WTC11 (cell line): ENCODE data around the gene PGD. TPM values are rescaled to one million over a fixed set of nuclear protein-coding genes. Genes with fewer than 3 reads are reported as not detected.

ENCODE experiments used
- ATAC-seq: fragments of 200-7000 bp; cut with Tn5 transposase; 2 replicates; pipeline ENCODE4 v1.10.0; 2021; ENCODE audit warnings: mild to moderate bottlenecking, moderate library complexity
- CTCF ChIA-PET: fragments of 300-600 bp; sonication (Branson Sonifier 250); formaldehyde crosslinking; loops from one replicate; lab custom pipeline; 2021; ENCODE audit warnings: antibody characterized with exemption; lab: Charles Lee
- POLR2A ChIA-PET: fragments of 350-600 bp; sonication (Branson Sonifier 250); formaldehyde crosslinking; loops from one replicate; lab custom pipeline; 2021; ENCODE audit warnings: antibody characterized with exemption; lab: Charles Lee
- DNase-seq: peaks from one replicate; pipeline ENCODE4 v3.0.0; 2021; ENCODE audit warnings: low spot score
- H3K27ac Mint-ChIP-seq: 2 replicates; pipeline ENCODE4 v1.8.0; 2021; ENCODE audit warnings: mixed read lengths
- H3K27me3 Mint-ChIP-seq: 2 replicates; pipeline ENCODE4 v1.8.0; 2021; ENCODE audit warnings: low read depth, mild to moderate bottlenecking, moderate library complexity, mixed read lengths
- H3K36me3 Mint-ChIP-seq: 2 replicates; pipeline ENCODE4 v1.8.0; 2021; ENCODE audit warnings: mixed read lengths
- H3K4me1 Mint-ChIP-seq: 2 replicates; pipeline ENCODE4 v1.8.0; 2022; ENCODE audit warnings: mixed read lengths
- H3K4me3 Mint-ChIP-seq: 2 replicates; pipeline ENCODE4 v1.8.0; 2021; ENCODE audit warnings: mild to moderate bottlenecking, moderate library complexity, mixed read lengths
- H3K9me3 Mint-ChIP-seq: 2 replicates; pipeline ENCODE4 v1.8.0; 2021; ENCODE audit warnings: mixed read lengths
- FOXJ3 ChIP-seq: sonication (generic); formaldehyde crosslinking; IDR thresholded peaks from 2 replicates; pipeline ENCODE4 v1.9.0; 2021; ENCODE audit warnings: missing genetic modification reagents, mild to moderate bottlenecking, borderline replicate concordance
- FOXP1 ChIP-seq: sonication (generic); formaldehyde crosslinking; IDR thresholded peaks from 2 replicates; pipeline ENCODE4 v1.8.0; 2022; ENCODE audit warnings: missing genetic modification reagents, mild to moderate bottlenecking, moderate library complexity, borderline replicate concordance
- JUN ChIP-seq: sonication (generic); formaldehyde crosslinking; IDR thresholded peaks from 2 replicates; pipeline ENCODE4 v1.8.0; 2023; ENCODE audit warnings: mild to moderate bottlenecking, missing genetic modification reagents
- NFATC4 ChIP-seq: fragments of 250-450 bp; sonication (Bioruptor Pico); IDR thresholded peaks from 2 replicates; pipeline ENCODE4 v1.9.0; 2021; ENCODE audit warnings: mild to moderate bottlenecking
- NFYB ChIP-seq: sonication (generic); formaldehyde crosslinking; conservative IDR thresholded peaks from 2 replicates; pipeline ENCODE4 v1.8.0; 2022; ENCODE audit warnings: low read depth, missing genetic modification reagents
- NR1H2 ChIP-seq: sonication (generic); formaldehyde crosslinking; IDR thresholded peaks from 2 replicates; pipeline ENCODE4 v1.9.0; 2021; ENCODE audit warnings: mild to moderate bottlenecking, moderate library complexity, missing genetic modification reagents
- OVOL2 ChIP-seq: fragments of 250-450 bp; sonication (Bioruptor Pico); IDR thresholded peaks from 2 replicates; pipeline ENCODE4 v1.9.0; 2021; ENCODE audit warnings: mild to moderate bottlenecking, borderline replicate concordance
- SP1 ChIP-seq: sonication (generic); formaldehyde crosslinking; conservative IDR thresholded peaks from 2 replicates; pipeline ENCODE4 v1.8.1; 2022; ENCODE audit warnings: missing genetic modification reagents
- TCF7 ChIP-seq: sonication (generic); formaldehyde crosslinking; IDR thresholded peaks from 2 replicates; pipeline ENCODE4 v1.8.0; 2022; ENCODE audit warnings: mild to moderate bottlenecking, low read depth, missing genetic modification reagents, moderate library complexity
- ZNF121 ChIP-seq: sonication (generic); formaldehyde crosslinking; IDR thresholded peaks from 2 replicates; pipeline ENCODE4 v1.8.0; 2023; ENCODE audit warnings: missing genetic modification reagents
- ZNF232 ChIP-seq: sonication (generic); formaldehyde crosslinking; IDR thresholded peaks from 2 replicates; pipeline ENCODE4 v1.8.0; 2022; ENCODE audit warnings: mild to moderate bottlenecking, missing genetic modification reagents
- ZNF396 ChIP-seq: fragments of 250-450 bp; sonication (Bioruptor Pico); IDR thresholded peaks from 2 replicates; pipeline ENCODE4 v1.8.0; 2021; ENCODE audit warnings: mild to moderate bottlenecking, moderate library complexity, borderline replicate concordance
- total RNA-seq: library from RNA; stranded (reverse); gene quantifications from 3 replicates; pipeline ENCODE4 v1.2.3, GENCODE V29; 2021
- TF ChIP-seq, protein P1 (sequence below): sonication (generic); formaldehyde crosslinking; IDR thresholded peaks from 2 replicates; pipeline ENCODE4 v1.8.1; 2023; ENCODE audit warnings: mild to moderate bottlenecking, missing genetic modification reagents, borderline replicate concordance
- TF ChIP-seq, protein P2 (sequence below): sonication (generic); formaldehyde crosslinking; IDR thresholded peaks from 2 replicates; pipeline ENCODE4 v1.8.1; 2023; ENCODE audit warnings: mild to moderate bottlenecking, moderate library complexity, missing genetic modification reagents
- TF ChIP-seq, protein P3 (sequence below): sonication (generic); formaldehyde crosslinking; IDR thresholded peaks from 2 replicates; pipeline ENCODE4 v1.8.1; 2022; ENCODE audit warnings: mild to moderate bottlenecking, missing genetic modification reagents, moderate library complexity, borderline replicate concordance
- TF ChIP-seq, protein P4 (sequence below): sonication (generic); formaldehyde crosslinking; IDR thresholded peaks from 2 replicates; pipeline ENCODE4 v1.8.0; 2022; ENCODE audit warnings: mild to moderate bottlenecking, missing genetic modification reagents
- TF ChIP-seq, protein P5 (sequence below): sonication (generic); formaldehyde crosslinking; IDR thresholded peaks from 2 replicates; pipeline ENCODE4 v1.8.0; 2022; ENCODE audit warnings: mild to moderate bottlenecking, missing genetic modification reagents
- TF ChIP-seq, protein P6 (sequence below): sonication (generic); formaldehyde crosslinking; IDR thresholded peaks from 2 replicates; pipeline ENCODE4 v1.8.1; 2023; ENCODE audit warnings: mild to moderate bottlenecking, missing genetic modification reagents, moderate library complexity
- TF ChIP-seq, protein P7 (sequence below): sonication (generic); formaldehyde crosslinking; IDR thresholded peaks from 2 replicates; pipeline ENCODE4 v1.8.0; 2022; ENCODE audit warnings: missing genetic modification reagents

PGD gene
- total RNA-seq, 1 experiment from 2014 or later: 278 TPM

DNA sequence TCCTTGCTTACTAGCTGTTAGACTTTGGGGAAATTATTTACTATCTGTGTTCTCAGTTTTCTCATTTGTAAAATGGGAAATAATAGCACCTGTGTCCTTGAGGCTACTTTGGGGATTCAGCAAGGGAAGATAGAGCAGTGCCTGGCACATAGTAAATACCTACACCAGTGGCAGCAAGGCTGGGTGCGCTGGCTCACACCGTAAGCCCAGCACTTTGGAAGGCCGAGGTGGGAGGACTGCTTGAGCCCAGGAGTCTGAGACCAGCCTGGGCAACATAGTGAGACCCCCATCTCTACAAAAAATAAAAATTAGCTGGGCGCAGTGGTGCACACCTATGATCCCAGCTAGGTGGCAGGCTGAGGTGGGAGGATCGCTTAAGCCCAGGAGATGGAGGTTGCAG lies 22.8 kb downstream of the PGD start:
- no peaks in the 10 kb centered on the region for H3K9me3 Mint-ChIP-seq
- H3K27me3 Mint-ChIP-seq: no peaks in the 10 kb centered on the region
- no peak overlapping the region for H3K4me3 Mint-ChIP-seq
- ATAC-seq: no peak
- H3K4me1 Mint-ChIP-seq: peaks cover 4% of the 10 kb centered on the region; the same call in 1 of the 2 replicates
- CTCF ChIA-PET: interaction anchor here (0.6 to 0.7 kb wide), 2 partner anchors 212 to 247 kb away, joined by 3 read pairs; partner anchors contain the start of gene KIF1B
- no peak overlapping the region for H3K27ac Mint-ChIP-seq
- peaks cover 44% of the 10 kb centered on the region for H3K36me3 Mint-ChIP-seq
- DNase-seq: no peak
- POLR2A ChIA-PET: no interaction called here
- peak; percentile 96 for TF ChIP-seq ZNF121 (CRISPR knock-in tag)
- TF ChIP-seq, protein P1, sequence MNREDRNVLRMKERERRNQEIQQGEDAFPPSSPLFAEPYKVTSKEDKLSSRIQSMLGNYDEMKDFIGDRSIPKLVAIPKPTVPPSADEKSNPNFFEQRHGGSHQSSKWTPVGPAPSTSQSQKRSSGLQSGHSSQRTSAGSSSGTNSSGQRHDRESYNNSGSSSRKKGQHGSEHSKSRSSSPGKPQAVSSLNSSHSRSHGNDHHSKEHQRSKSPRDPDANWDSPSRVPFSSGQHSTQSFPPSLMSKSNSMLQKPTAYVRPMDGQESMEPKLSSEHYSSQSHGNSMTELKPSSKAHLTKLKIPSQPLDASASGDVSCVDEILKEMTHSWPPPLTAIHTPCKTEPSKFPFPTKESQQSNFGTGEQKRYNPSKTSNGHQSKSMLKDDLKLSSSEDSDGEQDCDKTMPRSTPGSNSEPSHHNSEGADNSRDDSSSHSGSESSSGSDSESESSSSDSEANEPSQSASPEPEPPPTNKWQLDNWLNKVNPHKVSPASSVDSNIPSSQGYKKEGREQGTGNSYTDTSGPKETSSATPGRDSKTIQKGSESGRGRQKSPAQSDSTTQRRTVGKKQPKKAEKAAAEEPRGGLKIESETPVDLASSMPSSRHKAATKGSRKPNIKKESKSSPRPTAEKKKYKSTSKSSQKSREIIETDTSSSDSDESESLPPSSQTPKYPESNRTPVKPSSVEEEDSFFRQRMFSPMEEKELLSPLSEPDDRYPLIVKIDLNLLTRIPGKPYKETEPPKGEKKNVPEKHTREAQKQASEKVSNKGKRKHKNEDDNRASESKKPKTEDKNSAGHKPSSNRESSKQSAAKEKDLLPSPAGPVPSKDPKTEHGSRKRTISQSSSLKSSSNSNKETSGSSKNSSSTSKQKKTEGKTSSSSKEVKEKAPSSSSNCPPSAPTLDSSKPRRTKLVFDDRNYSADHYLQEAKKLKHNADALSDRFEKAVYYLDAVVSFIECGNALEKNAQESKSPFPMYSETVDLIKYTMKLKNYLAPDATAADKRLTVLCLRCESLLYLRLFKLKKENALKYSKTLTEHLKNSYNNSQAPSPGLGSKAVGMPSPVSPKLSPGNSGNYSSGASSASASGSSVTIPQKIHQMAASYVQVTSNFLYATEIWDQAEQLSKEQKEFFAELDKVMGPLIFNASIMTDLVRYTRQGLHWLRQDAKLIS: no peak

DNA sequence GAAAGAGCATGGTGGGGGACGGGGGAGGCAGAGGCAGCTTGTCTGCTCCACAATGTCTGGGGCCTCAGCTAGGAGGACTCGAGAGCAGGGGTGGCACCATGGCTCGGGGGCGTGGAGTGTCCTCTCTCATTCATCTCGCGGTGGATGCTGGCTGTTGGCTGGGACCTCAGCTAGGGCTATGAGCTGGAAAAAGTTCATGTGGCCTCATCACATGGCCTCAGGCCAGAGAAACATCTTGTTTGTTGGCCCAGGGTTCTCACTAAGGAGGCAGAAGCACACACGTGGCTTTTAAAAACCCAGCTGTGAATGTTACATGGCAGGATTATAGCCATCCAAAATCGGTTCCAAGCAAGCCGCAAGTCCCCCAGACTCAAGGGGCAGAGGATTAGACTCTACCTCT lies 25.2 kb downstream of the PGD start:
- CTCF ChIA-PET: interaction anchor here (0.5 to 1.4 kb wide), 3 partner anchors 9 to 76 kb away, joined by 3 to 5 read pairs (median 4); no protein-coding TSS in a partner anchor

More for the DNA sequence above, 25.2 kb downstream of the PGD start:
- no peak for ATAC-seq
- TF ChIP-seq ZNF232 (CRISPR knock-in tag) (no peak), NFYB (no peak), FOXP1 (CRISPR knock-in tag) (no peak), TCF7 (CRISPR knock-in tag) (no peak), NFATC4 (CRISPR knock-in tag) (no peak), SP1 (CRISPR knock-in tag) (no peak), ZNF396 (CRISPR knock-in tag) (no peak), FOXJ3 (CRISPR knock-in tag) (no peak), NR1H2 (CRISPR knock-in tag) (no peak), JUN (no peak), OVOL2 (CRISPR knock-in tag) (no peak)
- TF ChIP-seq, protein P2, sequence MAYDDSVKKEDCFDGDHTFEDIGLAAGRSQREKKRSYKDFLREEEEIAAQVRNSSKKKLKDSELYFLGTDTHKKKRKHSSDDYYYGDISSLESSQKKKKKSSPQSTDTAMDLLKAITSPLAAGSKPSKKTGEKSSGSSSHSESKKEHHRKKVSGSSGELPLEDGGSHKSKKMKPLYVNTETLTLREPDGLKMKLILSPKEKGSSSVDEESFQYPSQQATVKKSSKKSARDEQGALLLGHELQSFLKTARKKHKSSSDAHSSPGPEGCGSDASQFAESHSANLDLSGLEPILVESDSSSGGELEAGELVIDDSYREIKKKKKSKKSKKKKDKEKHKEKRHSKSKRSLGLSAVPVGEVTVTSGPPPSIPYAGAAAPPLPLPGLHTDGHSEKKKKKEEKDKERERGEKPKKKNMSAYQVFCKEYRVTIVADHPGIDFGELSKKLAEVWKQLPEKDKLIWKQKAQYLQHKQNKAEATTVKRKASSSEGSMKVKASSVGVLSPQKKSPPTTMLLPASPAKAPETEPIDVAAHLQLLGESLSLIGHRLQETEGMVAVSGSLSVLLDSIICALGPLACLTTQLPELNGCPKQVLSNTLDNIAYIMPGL (CRISPR knock-in tag): no peak
- TF ChIP-seq, protein P3, sequence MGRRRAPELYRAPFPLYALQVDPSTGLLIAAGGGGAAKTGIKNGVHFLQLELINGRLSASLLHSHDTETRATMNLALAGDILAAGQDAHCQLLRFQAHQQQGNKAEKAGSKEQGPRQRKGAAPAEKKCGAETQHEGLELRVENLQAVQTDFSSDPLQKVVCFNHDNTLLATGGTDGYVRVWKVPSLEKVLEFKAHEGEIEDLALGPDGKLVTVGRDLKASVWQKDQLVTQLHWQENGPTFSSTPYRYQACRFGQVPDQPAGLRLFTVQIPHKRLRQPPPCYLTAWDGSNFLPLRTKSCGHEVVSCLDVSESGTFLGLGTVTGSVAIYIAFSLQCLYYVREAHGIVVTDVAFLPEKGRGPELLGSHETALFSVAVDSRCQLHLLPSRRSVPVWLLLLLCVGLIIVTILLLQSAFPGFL (CRISPR knock-in tag): no peak
- TF ChIP-seq, protein P4, sequence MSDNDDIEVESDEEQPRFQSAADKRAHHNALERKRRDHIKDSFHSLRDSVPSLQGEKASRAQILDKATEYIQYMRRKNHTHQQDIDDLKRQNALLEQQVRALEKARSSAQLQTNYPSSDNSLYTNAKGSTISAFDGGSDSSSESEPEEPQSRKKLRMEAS (CRISPR knock-in tag): no peak
- TF ChIP-seq, protein P5, sequence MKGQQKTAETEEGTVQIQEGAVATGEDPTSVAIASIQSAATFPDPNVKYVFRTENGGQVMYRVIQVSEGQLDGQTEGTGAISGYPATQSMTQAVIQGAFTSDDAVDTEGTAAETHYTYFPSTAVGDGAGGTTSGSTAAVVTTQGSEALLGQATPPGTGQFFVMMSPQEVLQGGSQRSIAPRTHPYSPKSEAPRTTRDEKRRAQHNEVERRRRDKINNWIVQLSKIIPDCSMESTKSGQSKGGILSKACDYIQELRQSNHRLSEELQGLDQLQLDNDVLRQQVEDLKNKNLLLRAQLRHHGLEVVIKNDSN (CRISPR knock-in tag): no peak
- TF ChIP-seq, protein P6, sequence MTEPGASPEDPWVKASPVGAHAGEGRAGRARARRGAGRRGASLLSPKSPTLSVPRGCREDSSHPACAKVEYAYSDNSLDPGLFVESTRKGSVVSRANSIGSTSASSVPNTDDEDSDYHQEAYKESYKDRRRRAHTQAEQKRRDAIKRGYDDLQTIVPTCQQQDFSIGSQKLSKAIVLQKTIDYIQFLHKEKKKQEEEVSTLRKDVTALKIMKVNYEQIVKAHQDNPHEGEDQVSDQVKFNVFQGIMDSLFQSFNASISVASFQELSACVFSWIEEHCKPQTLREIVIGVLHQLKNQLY (CRISPR knock-in tag): no peak
- TF ChIP-seq, protein P7, sequence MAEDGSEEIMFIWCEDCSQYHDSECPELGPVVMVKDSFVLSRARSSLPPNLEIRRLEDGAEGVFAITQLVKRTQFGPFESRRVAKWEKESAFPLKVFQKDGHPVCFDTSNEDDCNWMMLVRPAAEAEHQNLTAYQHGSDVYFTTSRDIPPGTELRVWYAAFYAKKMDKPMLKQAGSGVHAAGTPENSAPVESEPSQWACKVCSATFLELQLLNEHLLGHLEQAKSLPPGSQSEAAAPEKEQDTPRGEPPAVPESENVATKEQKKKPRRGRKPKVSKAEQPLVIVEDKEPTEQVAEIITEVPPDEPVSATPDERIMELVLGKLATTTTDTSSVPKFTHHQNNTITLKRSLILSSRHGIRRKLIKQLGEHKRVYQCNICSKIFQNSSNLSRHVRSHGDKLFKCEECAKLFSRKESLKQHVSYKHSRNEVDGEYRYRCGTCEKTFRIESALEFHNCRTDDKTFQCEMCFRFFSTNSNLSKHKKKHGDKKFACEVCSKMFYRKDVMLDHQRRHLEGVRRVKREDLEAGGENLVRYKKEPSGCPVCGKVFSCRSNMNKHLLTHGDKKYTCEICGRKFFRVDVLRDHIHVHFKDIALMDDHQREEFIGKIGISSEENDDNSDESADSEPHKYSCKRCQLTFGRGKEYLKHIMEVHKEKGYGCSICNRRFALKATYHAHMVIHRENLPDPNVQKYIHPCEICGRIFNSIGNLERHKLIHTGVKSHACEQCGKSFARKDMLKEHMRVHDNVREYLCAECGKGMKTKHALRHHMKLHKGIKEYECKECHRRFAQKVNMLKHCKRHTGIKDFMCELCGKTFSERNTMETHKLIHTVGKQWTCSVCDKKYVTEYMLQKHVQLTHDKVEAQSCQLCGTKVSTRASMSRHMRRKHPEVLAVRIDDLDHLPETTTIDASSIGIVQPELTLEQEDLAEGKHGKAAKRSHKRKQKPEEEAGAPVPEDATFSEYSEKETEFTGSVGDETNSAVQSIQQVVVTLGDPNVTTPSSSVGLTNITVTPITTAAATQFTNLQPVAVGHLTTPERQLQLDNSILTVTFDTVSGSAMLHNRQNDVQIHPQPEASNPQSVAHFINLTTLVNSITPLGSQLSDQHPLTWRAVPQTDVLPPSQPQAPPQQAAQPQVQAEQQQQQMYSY (CRISPR knock-in tag): no peak
- TF ChIP-seq, all 79 proteins: peak for 0
- H3K27me3 Mint-ChIP-seq: no peaks in the 10 kb centered on the region
- no peaks in the 10 kb centered on the region for H3K9me3 Mint-ChIP-seq
- no peak for DNase-seq
- peak overlapping the region; percentile 31; the same call in 1 of the 2 replicates for H3K27ac Mint-ChIP-seq
- peaks cover 4% of the 10 kb centered on the region; the same call in 1 of the 2 replicates for H3K4me1 Mint-ChIP-seq
- H3K4me3 Mint-ChIP-seq: no peak overlapping the region
- POLR2A ChIA-PET: no interaction called here
- H3K36me3 Mint-ChIP-seq: peaks cover 23% of the 10 kb centered on the region
